Globus pallidus (tissue), 1 donor: ENCODE data around the gene PDE4B.

Experiments
- DNase-seq: peaks from one replicate; pipeline ENCODE4 v3.0.0-alpha.2; 2015; ENCODE audit warnings: low spot score

Gene PDE4B

GRCh38 chr1:66262208-66262963, 469.7 kb downstream of the PDE4B start:
- no peak for DNase-seq

- no peak for DNase-seq
Measured at GRCh38 chr1:66265268-66265667, 472.6 kb downstream of the PDE4B start.

- DNase-seq: no peak
Measured at GRCh38 chr1:66265796-66266195, 473.1 kb downstream of the PDE4B start.

GRCh38 chr1:66266350-66266749, 473.7 kb downstream of the PDE4B start:
- DNase-seq: no peak

GRCh38 chr1:66266756-66267155, 474.1 kb downstream of the PDE4B start:
- DNase-seq: no peak

- no peak for DNase-seq
Measured at GRCh38 chr1:66267201-66267940, 474.7 kb downstream of the PDE4B start.

GRCh38 chr1:66269222-66269621, 476.5 kb downstream of the PDE4B start:
- DNase-seq: no peak

GRCh38 chr1:66270119-66270812, 477.6 kb downstream of the PDE4B start:
- DNase-seq: no peak

GRCh38 chr1:66271216-66271903, 478.7 kb downstream of the PDE4B start:
- DNase-seq: peak; percentile 58

GRCh38 chr1:66271904-66272254, 479.2 kb downstream of the PDE4B start:
- peak; percentile 62 for DNase-seq

- no peak for DNase-seq
Measured at GRCh38 chr1:66273656-66274055, 481.0 kb downstream of the PDE4B start.

- DNase-seq: no peak
Measured at GRCh38 chr1:66274634-66275033, 481.9 kb downstream of the PDE4B start.

- DNase-seq: no peak
Measured at GRCh38 chr1:66275083-66275482, 482.4 kb downstream of the PDE4B start.

- DNase-seq: peak; percentile 74
Measured at GRCh38 chr1:66275601-66276023, 482.9 kb downstream of the PDE4B start.

GRCh38 chr1:66276218-66276617, 483.5 kb downstream of the PDE4B start:
- DNase-seq: no peak

GRCh38 chr1:66278260-66279021, 485.7 kb downstream of the PDE4B start:
- peak; percentile 96 for DNase-seq

- DNase-seq: no peak
Measured at GRCh38 chr1:66281808-66282207, 489.1 kb downstream of the PDE4B start.

GRCh38 chr1:66282343-66282852, 489.7 kb downstream of the PDE4B start:
- DNase-seq: no peak

- no peak for DNase-seq
Measured at GRCh38 chr1:66282891-66283621, 490.4 kb downstream of the PDE4B start.

GRCh38 chr1:66283622-66284041, 490.9 kb downstream of the PDE4B start:
- no peak for DNase-seq

GRCh38 chr1:66284746-66285145, 492.1 kb downstream of the PDE4B start:
- no peak for DNase-seq
